HG02571 (cell line): ENCODE measurements around the gene PRICKLE2.
A peak's percentile ranks its signal among the peaks of the same experiment; 100 is the strongest.

ENCODE experiments used
- ATAC-seq: cut with Tn5 transposase; IDR thresholded peaks from one replicate; pipeline ENCODE4 v1.9.1; 2021; ENCODE audit warnings: mild to moderate bottlenecking, moderate library complexity; ENCODE audit not compliant: unreplicated experiment

Gene PRICKLE2

GRCh38 chr3:64224826-64225610 is at the start of gene PRICKLE2:
Gene PRICKLE2 (minus strand): TSS chr3:64225466. CDS start chr3:64198927, 26,539 bp downstream.
- peak; percentile 97 for ATAC-seq

- no peak for ATAC-seq
These were observed 47.6 kb upstream of the PRICKLE2 start for GRCh38 chr3:64272842-64273241.

- no peak for ATAC-seq
These were observed 47.0 kb upstream of the PRICKLE2 start for GRCh38 chr3:64272271-64272670.

- ATAC-seq: no peak
These were observed 46.4 kb upstream of the PRICKLE2 start for GRCh38 chr3:64271631-64272030.

GRCh38 chr3:64270866-64271260 is 45.6 kb upstream of the PRICKLE2 start:
- ATAC-seq: no peak

GRCh38 chr3:64270142-64270865 is 45.0 kb upstream of the PRICKLE2 start:
- no peak for ATAC-seq

- no peak for ATAC-seq
These were observed 43.7 kb upstream of the PRICKLE2 start for GRCh38 chr3:64268926-64269325.

- ATAC-seq: no peak
These were observed 42.7 kb upstream of the PRICKLE2 start for GRCh38 chr3:64267721-64268604.

GRCh38 chr3:64266983-64267382 is 41.7 kb upstream of the PRICKLE2 start:
- no peak for ATAC-seq

GRCh38 chr3:64266065-64266931 is 41.0 kb upstream of the PRICKLE2 start:
- ATAC-seq: no peak

- ATAC-seq: no peak
These were observed 40.4 kb upstream of the PRICKLE2 start for GRCh38 chr3:64265646-64266045.

GRCh38 chr3:64264501-64265109 is 39.3 kb upstream of the PRICKLE2 start:
- no peak for ATAC-seq

- no peak for ATAC-seq
These were observed 37.4 kb upstream of the PRICKLE2 start for GRCh38 chr3:64262574-64263114.

GRCh38 chr3:64260431-64260830 is 35.2 kb upstream of the PRICKLE2 start:
- no peak for ATAC-seq

- no peak for ATAC-seq
These were observed 34.4 kb upstream of the PRICKLE2 start for GRCh38 chr3:64259636-64260035.

GRCh38 chr3:64257100-64257755 is 32.0 kb upstream of the PRICKLE2 start:
- ATAC-seq: no peak

GRCh38 chr3:64255741-64256340 is 30.6 kb upstream of the PRICKLE2 start:
- no peak for ATAC-seq

GRCh38 chr3:64254443-64254842 is 29.2 kb upstream of the PRICKLE2 start:
- no peak for ATAC-seq

- ATAC-seq: no peak
These were observed 28.4 kb upstream of the PRICKLE2 start for GRCh38 chr3:64253689-64254088.
